T-helper 1 cell (primary cell): Measurements from ENCODE around the gene RGS7.
"Not testable (repeated sequence)": the region's sequence is repeated elsewhere in the genome, so short reads cannot be mapped to it uniquely, and the experiment has no call there.

ENCODE experiments used
- DNase-seq, 5 donors: peaks; one replicate each; pipeline ENCODE4 v3.0.0-alpha.2; 2012 to 2020

RGS7 gene

DNA sequence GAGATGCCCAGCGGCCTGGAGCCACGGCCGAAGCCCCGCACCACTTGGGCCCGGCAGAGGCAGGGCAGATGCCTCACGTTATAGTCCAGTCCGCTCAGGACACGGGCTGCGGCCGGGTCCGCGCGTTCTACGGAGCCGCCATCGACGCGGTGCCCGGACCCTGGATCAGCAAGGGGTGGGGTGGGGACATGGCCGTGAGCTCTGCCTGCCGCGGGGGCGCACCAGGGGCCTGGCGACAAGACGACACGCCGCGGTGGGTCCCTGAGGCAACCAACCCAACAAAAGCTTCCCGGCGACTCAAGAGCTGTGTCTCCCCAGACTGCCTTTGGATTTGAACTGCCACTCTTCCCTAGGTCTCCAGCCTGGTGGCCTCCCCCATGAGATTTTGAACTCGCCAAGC, 533.6 kb downstream of the RGS7 start:
- no peak for DNase-seq

DNA sequence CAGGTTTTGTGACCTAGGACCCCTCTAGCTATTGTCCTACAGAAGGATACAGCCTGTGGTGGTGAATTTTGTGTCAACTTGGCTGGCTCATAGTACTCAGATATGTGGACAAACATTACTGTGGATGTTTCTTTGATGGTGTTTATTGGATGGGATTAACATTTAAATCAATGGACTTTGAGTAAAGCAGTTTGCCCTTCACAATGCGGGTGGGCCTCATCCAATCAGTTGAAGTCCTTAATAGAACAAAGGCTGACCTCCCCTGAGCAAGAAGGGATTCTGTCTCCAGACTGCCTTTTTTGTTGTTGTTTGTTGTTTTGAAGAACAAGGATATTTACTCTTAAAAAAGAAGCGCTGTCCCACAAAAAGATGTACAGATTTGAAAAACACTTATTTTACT, 535.1 kb downstream of the RGS7 start:
- no peak for DNase-seq

DNA sequence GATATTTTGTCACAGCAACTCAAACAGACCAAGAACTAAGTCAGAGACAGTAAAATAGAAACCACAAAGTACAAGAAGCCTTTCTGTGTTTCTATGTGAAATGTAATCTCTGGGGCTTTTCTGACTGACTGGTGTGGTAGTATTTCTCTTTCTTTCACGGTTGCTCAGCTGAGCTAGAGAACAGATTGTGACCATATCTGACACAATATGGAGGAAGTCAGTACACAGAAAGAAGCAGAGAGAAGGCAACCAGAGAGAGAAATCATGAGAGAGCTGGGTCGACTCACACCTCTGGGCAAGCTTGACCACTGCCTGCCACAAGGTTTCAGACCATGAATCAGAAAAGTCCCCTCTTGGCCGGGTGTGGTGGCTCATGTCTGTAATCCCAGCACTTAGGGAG, 536.2 kb downstream of the RGS7 start:
- no peak for DNase-seq

DNA sequence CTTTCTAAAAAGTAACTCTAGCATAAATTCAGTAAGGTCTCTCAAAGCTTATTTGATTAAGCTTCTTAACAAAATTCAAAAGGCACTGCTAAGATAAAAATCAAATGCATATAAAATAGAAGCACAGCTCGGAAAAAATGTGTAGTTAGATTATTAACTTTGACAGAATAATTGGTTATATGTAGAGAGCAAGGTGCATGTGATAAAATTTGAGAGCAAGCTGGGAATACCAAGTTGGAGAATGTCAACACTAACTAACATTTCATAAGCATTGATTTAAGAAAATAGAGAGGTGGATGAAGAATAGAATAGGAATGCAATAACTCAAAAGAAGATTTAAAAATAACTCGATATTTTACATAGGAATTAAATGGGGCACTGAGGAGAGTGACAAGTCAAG, 540.5 kb downstream of the RGS7 start:
- no peak for DNase-seq

DNA sequence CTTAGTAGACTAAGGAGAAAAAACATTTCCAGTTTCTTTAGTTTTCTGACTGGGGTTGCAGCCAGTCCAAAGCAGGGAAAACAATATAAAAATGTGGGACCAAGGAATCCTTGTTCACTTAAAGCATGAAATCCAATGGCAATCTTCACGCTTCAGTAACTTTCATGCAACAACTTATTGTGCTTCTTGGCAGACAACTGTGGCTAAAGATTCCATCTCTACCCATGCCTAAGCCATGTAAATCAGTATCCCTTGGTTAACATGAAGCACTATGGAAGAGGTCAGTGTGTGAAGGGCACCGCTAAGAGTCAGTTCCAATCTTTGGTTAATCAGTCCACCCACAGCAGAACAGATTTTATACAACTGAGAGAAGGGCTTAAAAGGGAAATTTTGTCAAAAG, 543.3 kb downstream of the RGS7 start:
- no peak for DNase-seq

DNA sequence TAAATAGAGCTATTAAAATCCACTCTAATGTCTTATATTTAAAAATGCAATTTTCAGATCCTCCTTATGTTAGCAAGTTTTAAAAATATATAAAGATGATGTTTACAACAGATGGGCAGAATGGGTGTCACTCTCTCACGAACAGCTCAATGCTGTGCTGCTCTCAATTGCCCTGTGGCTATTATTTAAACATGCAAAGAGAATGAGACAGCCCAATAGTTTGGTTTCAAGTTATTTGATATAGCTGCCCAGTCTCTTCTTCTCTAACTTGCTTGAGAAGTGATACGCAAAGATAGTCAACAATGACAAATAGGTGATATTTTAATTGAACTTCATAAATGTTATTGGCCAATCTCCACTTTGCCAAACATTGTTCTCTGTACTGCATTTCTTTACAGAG, 545.7 kb downstream of the RGS7 start:
- no peak for DNase-seq

DNA sequence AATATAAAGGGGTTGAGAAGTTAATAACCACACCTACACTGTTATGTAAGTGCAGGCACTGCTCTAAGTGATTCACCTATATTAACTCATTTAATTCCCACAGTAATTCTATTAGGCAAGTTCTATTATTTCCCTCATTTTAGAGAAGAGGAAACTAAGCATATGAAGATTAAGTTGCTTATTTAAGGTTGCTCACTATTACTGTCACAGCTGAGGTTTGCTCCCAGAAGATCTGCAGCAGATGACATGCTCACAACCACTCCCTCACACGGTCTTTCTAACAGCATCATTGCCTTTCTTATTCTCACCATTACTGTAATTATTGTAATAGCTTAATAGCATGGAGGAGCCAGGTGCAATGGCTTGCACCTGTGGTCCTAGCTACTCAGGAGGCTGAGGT, 548.6 kb downstream of the RGS7 start:
- DNase-seq: no peak

DNA sequence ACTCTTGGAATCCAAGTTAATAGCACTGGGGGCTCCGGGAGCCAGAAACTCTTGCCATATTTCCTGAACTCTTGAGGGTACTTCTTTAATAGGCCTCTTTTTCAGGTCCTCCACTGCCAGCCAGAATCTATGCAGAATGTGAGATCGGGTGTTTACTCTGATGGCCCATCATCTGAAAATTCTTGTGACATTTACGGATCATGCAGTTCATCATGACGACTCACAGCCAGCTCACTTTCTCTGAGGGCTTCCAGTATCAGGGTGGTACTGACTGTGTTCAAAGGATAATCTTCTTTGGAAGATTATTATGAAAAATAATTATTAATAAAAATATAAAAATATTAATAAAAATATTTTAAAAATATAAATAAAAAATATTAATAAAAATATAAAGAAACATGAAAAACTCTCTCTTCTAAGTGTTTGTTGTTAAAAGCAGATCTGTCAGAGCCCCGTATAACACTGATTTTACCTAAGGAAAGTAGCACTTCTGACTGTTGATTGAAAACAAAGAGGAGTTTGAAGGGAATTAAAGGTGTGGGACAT, 550.7 kb downstream of the RGS7 start:
- no peak for DNase-seq

DNA sequence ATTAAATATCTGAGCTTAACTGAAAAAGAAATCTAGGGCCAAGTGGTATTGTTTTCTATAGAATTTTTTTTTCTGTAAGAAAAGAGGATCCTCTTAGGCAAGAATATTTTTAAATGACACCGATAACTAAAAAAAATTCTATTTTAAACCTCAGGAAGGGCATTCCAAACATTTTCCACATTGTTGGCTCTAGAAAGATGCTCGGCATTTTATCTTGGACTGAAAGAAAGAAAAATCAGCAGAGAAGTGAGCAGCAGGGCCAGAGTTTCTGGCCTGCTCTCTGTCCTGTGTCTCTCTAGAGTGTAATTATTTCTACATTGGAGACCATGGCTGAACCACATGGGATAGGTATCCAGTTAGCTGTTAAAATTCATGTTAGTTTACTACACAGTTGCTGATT, 552.5 kb downstream of the RGS7 start:
- no peak for DNase-seq

DNA sequence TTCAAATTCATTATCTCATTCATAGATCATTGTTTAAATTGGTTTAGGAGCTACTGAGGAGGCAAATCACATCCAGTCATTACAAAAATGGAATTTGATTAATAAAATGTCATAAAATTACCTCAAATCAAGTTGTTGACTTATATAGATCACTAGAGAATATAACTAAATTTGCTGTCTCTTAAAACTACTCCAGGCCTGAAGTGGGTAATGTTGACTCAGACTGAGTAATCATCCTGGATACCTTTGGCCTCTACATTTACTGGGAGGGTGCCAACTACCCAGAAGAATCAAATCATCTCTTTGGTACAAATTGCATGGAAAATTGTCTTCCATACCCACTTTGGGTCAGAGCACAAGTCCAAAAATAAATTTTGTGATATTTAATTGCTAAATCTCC, 553.9 kb downstream of the RGS7 start:
- no peak for DNase-seq

DNA sequence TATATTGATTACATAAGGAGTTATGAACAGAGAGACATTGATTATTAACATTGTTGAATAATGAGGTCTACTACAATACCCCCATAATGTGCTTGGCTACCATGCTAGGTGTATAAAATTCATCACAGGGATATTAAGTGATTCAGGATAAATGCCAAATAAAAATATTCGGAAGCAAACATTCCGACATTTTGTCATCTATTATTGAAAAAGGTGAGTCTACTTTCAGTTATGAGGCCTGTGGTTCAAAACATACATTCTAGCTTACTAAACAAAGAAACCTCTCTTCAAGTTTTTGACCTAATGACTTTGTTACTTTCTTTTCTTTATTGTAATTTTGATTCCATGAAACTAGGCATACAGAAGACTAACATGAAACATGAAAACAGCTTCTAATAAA, 554.7 kb downstream of the RGS7 start:
- DNase-seq: no peak

DNA sequence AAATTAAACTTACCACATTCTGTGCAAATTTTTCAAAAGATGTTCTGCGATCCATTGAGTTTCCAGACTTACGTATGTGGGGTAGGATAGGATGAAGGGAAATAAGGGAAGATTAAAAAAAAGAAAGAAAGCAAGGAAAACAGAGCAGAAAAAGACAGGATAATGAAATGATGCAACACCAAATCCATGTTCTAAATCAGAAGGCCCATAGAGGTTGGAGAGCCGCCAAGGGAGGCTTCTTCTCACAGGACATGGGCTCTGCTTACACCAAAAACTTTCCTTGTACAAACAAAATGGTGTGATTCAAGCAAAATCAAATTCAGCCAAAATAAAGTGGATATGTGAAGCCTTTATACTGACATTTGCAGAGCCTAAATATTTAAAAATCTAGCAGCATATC, 555.6 kb downstream of the RGS7 start:
- no peak for DNase-seq

DNA sequence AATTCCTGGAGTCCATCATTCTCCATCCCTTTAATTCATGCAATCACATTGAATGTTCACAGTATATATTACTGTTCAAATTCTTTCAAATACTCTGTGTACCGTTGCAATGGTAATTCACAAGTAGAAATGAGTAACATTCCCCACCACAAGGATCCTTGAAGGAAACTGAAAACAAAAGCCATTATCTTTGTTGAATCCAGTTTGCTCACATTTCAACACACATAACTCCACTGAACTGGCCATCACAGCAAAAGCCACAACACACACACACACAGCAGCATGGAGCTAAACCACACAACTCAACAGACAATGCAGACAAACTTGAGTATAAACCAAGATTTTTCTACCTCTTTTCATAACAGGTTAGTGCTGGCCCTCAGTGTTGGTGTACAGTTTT, 556.7 kb downstream of the RGS7 start:
- DNase-seq: no peak

DNA sequence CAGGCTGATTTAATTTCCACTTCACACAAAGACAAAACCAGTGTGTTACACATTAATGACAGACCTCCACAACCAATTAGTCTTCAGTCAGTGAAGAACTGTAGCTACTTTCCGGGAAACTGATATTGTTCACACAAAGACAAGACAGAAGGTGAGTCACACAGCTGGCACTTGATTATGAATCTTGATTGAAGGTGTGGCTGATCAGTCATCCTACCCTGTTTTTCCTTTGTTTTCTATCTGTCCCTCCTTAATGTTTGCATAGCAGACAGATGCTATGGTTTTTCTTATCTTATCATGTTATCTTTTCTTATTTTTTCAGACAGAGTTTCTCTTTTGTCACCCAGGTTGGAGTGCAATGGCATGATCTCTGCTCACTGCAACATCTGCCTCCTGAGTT, 560.0 kb downstream of the RGS7 start:
- DNase-seq: no peak

DNA sequence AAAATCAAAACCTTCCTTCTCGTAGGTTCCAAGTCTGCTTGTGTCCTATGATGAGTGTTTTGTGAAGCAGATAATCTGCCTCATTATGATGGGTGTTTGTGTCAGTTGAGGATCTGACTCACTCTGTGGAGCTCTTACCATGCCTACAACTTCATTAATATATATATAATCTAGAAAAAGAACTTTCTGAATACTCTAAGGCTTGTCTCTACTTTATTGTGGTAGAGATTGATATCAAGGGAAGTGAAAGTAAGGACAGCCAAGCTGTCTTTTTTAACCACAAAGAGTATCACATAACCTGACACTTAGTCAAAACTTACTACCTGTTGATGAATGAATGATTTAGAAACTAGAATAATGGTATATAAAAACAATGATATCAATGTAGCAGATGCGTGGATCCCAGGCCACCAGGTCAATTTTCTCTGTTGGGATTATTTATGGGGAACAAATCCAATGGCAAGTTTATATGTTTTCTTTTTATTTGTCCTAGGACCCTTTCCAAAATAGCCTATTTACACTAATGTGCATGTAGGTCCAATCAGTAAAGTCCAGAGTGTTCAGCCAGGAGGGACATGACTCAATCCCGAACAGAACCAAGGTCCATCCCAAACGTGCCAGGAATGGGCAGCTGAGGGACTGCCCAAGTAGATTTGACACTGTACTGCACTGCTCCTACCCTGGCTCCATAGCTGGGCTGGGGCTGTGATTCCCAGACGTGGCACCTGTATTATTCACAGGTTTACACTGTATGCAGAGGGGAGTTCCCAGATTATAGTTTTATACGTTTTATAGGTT, 562.8 kb downstream of the RGS7 start:
- peak in 1 of 5 donors; percentile 20 for DNase-seq

DNA sequence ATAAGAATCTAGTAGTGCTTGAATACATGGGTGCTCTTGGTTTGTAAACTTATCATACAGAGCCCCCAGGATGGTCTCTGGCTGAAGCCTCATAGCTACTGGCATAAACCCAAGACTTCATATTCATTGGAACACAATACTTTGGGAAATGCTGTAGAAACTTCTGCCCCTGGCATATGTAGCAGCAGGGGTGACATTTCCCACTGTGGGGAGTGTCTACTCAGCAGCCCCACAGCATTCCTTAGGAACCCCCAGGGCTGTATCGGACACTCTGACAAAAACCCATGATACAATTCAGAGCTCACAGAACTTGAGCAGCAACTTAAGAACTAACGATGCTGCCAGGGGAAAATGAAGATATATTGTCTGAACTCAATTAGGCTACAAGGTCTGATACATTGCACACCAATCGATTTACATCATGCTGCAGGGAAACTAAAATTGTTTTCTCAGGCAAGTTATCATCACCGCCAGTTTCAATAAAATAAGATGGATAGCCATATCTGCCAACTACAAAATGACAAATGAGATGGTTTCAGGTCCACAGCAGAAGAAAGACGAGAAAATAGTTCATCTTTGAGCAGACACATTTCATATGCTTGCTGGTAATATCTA, 564.0 kb downstream of the RGS7 start:
- no peak for DNase-seq

DNA sequence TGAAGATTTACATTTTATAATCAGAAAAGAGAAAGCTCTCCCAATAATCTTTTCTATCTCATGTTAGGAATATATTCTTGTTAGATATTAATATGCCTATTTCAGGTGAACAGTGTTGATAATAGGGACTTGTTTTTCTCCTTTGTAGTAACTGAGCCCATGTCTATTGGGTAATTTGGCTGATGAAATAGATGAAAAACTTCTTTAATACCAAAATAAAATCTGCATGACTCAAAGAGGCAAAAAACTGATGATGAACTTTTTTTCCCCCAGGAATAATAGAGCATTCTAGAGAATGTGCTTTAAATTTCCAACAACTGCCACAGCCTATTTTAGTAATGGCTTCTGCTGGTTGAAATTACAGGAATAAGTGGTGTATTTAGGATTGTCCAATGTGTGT, 566.1 kb downstream of the RGS7 start:
- no peak for DNase-seq

DNA sequence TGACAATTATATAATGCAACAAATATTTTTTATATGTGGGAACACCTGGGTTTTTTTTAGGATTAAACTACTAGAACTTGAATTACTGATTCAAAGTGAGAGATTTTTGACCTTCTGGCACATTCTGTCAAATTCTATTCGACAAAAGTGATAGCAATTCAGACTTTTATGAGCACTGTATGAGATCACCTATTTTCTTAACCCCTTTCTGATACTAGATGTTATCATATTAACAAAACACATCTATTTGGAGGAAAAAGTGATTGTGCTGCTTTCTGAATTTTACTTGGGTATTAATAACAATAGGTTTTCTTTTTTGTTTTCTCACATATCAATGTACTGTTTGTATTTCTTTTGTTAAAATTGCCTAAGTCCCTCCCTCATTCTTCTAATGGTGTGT, 570.1 kb downstream of the RGS7 start:
- no peak for DNase-seq

DNA sequence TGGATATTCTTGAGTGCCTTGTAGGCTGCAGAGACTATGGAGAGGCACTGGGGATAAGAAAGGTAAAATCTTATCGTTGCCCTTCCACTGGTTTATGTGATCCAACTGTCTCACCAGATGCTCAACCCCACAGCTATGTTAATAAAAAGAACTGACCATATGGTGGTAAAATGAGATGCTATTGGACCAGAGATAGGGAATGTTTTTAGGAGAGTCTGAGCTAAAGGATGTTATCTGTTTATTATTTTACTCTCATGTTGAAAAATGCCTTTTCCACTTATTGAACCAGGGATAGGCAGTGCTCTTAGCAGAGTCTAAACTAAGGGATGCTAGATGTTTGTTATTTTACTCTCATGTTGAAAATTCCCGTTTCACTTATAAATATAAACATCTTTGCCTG, 572.2 kb downstream of the RGS7 start:
- no peak for DNase-seq

DNA sequence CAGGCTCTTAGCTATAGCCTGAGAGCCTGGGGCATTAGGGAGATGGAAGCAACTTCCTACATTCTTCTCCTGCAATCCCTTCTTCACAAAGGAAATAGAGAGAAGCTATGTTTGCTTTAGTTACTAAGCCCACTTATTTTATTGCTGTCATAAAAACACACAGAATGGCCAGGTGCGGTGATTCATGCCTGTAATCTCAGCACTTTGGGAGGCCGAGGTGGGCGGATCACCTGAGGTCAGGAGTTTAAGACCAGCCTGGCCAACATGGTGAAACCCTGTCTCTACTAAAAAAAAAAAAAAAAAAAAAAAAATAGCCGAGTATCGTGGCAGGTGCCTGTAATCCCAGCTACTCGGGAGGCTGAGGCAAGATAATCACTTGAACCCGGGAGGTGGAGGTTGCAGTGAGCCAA, 573.3 kb downstream of the RGS7 start:
- not testable (repeated sequence) for DNase-seq

DNA sequence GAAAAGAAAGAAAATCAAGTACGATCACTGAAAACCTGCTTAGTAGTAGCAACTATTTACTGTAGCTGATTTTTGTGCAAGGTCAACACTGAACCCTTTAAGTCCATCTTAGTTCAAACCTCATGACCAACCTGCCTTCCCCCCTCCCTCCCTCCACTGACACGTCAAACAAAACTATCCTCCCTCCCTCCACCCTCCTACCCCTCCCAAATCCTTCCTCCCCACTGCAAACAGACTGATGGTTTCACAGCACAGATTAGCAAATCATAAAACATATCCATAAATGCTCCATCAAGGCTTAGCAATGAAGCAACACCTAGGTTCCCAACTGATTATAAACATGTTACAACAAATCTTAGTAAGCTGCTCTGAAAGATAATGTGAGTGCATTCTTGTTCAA, 580.8 kb downstream of the RGS7 start:
- no peak for DNase-seq

DNA sequence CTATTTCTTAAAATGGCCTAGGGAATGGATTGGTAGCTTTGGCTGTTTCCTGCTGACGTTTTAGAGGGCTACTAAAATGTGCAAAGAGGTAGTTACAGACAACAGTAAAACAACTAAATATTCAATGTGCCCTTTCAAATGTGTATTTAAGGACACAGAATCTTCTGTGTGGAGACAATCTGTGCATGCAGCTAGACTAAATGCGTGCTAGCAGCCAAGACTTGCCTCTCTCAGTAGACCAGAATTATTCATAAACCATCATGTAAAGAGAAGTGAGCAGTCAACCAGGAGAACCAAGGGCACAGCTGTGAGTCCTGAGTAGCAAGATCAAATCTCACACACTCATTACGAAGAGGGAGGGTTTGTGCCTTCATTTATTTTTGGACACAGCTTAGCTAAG, 584.9 kb downstream of the RGS7 start:
- DNase-seq: no peak

DNA sequence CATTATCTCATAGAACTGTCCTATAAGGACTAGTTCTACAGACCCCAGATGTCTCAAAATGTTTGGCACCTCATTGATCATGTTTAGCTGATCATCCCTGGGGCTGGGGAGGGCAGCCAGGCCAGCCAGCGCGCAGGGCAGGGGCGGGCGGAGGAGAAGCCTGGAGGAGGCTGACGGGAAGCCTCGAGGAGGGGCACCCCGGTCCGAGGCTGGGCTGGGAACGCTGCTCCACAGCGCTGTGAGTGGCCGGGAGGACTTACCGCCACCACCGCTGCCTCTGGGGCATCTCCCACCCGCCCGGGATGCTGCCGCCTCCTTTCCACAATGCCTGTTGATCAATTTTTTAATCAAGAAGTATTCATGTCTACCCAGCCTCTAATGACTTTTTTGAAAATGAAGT, 585.6 kb downstream of the RGS7 start:
- DNase-seq: no peak

DNA sequence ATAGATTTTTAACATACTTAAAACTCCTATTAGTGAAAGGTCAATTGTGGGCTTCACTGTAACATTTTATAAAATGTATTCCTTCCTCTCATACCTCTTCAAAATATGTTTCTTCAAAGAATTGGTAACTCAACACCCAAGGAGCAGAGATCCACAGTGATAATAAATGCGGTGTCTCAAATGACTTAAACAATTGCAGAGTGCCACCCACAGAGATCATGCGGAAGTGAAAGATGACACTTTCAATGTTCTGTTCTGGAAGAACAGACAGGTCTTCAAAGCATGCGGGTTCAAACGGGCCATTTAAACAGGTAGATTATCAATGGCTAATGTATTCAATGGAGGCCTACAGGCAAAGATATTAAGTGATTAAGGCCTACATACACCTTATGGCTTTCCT, 588.0 kb downstream of the RGS7 start:
- no peak for DNase-seq

DNA sequence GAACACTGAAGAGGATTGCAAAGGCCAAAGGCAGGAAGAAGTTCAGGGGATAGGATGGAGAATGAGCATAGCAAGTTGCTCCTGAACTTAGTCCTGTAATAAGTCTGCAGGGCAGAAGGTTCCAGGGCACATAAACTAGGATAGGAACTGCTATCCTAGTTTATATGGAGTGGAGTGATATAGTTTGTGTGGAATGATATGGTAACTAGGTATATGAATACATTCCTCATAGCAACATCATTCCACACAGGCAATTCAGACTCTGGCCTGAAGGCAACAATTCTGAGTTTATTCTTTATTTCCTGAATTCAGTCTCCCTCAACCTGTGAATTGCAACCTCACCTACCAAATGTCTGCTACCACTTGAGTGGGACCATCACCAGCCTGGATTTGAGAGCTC, 590.2 kb downstream of the RGS7 start:
- no peak for DNase-seq
